NCI-H128 (cell line): Measurements from ENCODE around the gene SLC13A2.
"Not testable (repeated sequence)": the region's sequence is repeated elsewhere in the genome, so short reads cannot be mapped to it uniquely, and the experiment has no call there.

Source experiments
- DNase-seq: peaks from one replicate; lab custom pipeline; 2025; ENCODE audit not compliant: unreplicated experiment; lab: John Stamatoyannopoulos, UW

Gene SLC13A2

DNA sequence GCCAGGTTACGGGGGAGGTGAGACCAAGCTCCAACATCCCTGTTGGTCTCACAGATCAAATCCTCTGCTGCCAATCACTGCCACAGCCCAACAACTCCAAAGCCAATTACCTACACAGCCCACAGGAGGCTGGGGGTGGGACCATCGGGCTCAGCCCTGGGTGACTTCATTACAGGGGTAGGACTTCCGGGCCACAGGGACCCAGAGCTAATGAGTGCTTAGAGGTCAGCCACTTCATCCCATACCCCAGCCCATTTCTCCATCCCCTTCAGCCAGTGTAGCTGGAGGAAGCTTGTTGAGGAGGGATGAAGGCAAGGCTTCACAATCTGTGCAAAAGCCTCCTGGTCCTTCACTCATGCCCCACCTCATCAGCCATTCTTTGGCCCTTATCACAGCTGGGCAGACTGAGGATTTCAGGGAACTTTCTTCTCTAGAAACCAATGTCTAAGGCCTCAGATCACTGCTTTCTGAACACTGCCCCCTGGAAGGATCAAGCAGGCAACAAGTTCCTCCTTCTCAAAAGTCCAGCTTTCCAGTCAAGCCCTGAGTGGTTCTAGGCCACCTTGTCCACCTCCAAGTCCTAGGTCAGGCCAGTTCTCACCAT is 38.5 kb downstream of the SLC13A2 start:
- DNase-seq, result no peak

- no peak for DNase-seq
Observed at GRCh38 chr17:28513476-28513875, 40.0 kb downstream of the SLC13A2 start.

- no peak for DNase-seq
Observed at GRCh38 chr17:28514561-28515002, 41.1 kb downstream of the SLC13A2 start.

DNA sequence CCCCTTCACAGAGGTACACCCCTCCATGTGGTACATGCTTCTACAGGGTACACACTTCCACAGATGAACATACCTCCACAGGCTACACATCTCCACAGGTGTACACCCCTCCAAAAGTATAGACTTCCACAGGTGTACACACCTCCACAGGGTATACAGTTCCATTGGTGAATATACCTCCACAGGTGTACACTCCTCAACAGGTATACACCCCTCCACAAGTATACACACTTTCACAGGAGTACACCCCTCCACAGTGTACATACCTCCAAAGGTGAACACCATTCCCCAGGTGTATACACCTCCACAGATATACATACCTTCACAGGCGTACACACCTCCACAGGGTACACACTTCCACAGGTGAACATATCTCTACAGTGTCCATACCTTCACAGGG is 42.1 kb downstream of the SLC13A2 start:
- no peak for DNase-seq

- no peak for DNase-seq
Observed at GRCh38 chr17:28518132-28518531, 44.7 kb downstream of the SLC13A2 start.

GRCh38 chr17:28518578-28518977 is 45.1 kb downstream of the SLC13A2 start:
- DNase-seq, result no peak

DNA sequence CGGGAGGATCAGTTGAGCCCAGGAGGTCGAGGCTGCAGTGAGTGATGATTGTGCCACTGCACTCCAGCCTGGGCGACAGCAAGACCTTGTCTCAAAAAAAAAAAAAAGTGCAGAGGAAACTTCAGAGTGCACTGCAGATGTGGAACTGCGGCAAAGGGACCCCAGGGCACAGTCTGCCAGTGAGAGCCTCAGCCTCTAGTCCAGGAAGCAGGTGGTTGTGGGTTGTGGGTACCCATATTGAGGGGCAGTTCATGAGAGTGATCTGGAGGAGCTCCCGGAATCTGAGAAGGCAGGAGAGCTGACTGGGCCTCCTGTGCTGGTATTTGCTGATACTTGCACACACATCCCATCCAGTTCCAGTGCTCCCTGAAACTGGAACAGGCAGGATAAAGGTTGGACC is 45.8 kb downstream of the SLC13A2 start:
- DNase-seq, result no peak

- DNase-seq, result no peak
Observed at GRCh38 chr17:28520687-28521086, 47.2 kb downstream of the SLC13A2 start.

GRCh38 chr17:28521311-28522085 is 48.1 kb downstream of the SLC13A2 start:
- no peak for DNase-seq

DNA sequence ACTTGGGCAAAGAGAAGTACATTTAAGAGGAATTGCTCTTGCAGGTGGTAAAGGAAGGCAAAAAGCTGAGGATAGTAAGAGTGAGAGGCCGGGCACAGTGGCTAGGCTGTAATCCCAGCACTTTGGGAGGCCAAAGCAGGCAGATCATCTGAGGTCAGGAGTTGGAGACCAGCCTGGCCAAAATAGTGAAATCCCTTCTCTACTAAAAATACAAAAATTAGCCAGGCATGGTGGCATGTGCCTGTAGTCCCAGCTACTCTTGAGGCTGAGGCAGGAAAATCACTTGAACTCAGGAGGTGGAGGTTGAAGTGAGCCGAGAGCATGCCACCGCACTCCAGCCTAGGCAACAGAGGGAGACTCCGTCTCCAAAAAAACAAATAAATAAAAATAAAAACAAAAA is 48.8 kb downstream of the SLC13A2 start:
- not testable (repeated sequence) for DNase-seq

GRCh38 chr17:28523186-28523585 is 49.7 kb downstream of the SLC13A2 start:
- DNase-seq, result no peak

DNA sequence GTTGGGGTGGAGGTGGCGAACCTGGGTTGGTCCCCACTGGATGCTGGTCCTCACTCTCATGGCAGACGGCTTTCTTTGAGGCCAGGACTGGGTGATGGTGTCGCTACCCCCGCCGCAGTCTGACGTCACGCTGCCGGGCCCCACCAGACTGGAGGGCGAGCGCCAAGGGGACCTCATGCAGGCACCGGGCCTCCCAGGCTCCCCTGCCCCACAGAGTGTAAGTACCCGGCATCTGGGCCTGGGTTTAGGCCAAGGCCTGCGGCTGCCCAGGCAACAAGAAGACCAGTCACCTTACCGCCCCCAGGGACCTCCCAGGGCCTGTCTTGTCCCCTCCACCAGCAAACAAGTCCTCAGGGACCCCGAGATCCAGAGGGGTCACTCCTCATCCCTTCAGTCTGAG is 50.4 kb downstream of the SLC13A2 start:
- DNase-seq, result no peak

DNA sequence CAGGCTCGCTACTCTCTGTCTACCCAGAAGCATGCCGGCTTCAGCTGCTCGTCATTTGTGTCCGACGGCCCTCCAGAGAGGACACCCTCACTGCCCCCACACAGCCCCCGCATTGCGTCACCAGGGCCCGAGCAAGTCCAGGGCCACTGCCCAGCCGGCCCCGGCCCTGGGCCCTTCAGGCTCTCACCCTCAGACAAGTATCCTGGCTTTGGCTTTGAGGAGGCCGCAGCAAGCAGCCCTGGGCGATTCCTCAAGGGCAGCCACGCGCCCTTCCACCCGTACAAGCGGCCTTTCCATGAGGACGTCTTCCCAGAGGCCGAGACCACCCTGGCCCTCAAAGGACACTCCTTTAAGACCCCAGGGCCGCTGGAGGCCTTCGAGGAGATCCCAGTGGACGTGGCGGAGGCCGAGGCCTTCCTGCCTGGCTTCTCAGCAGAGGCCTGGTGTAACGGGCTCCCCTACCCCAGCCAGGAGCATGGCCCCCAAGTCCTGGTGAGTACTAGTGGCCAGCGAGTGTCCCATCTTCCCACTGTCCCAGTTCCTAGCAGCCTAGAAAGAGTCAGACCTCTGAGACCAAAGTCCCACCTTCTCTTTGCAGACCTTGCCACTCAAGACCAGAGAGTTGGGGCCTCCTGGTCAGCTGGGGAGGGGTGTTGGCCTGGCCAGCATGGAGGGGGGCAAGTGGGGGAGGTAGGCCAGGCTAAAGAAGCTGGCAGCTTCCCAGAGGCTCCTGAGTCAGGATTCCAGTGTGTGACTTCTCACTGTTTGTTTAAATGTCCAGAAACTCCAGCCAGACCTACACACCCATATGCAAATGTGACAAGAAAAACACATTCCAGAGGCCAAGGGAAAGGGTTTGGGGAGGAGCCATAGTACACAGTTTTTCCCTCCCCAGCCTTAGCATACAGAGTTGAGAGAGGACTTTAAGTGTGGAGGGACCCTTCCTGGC is 51.3 kb downstream of the SLC13A2 start:
- no peak for DNase-seq

- DNase-seq, result no peak
Observed at GRCh38 chr17:28526381-28526780, 52.9 kb downstream of the SLC13A2 start.

- no peak for DNase-seq
Observed at GRCh38 chr17:28527181-28527681, 53.8 kb downstream of the SLC13A2 start.

DNA sequence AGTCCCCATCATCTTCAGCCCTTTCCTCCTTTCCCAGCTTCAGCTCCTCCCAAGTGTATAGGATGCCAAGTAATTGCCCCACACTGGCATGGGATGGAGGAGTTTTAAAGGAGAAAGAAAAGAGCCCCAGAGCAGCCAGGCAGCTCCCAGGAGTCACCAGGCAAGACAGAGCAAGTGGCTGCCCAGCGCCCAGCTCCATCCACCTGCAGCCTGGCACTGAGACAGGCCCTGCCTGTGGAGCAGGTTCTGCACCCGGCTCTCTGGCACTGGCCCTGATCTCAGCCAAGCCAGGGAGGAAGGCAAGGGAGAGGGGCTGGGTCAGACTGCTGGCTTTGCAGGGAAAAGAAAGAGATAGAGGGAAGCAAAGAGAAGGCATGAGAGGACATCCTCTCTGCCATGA is 54.4 kb downstream of the SLC13A2 start:
- DNase-seq, result no peak

- DNase-seq, result no peak
Observed at GRCh38 chr17:28528327-28529012, 55.0 kb downstream of the SLC13A2 start.

DNA sequence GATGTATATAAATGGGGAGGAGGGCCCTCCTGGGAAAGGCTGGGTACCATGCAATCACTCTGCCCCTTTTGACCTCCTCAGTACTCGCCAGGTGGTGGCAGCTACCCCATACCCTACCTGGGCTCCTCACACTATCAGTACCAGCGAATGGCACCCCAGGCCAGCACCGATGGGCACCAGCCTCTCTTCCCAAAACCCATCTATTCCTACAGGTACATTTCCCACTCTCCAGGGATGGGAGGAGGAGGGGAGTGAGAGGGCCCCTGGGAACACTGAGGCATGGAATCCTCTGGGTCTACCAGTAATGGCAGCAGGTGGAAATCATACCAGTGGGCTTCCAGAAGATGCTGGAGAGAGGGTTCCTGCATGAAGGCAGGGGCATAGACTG is 55.6 kb downstream of the SLC13A2 start:
- no peak for DNase-seq

DNA sequence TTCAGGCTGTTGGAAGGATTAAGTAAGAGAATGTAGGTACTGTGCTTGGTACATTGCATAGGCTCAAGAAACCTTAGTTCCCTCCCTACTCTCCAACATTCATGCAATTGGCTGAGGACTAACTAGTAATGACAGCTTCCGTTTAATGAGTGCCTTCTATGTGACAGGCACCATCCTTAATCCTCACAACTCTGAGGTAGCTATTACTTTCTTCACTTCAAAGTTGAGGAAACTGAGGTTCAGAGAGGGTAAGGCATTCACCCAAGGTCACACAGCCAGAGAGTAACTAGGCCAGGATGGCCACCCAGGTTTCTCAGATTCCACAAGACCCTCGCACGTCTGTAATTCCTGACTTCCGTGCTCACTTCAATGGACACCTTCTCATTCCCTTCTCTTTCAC is 56.8 kb downstream of the SLC13A2 start:
- DNase-seq, result no peak

GRCh38 chr17:28530926-28531325 is 57.5 kb downstream of the SLC13A2 start:
- no peak for DNase-seq
